CD4-positive, CD25-positive, alpha-beta regulatory T cell (primary cell): ENCODE measurements around the gene PTOV1. TPM values are rescaled to one million over a fixed set of nuclear protein-coding genes. Genes with fewer than 3 reads are reported as not detected.
A peak's percentile ranks its signal among the peaks of the same experiment; 100 is the strongest.

Experiments
- ATAC-seq, 2 donors: fragments of 150-1000 bp; cut with Tn5 transposase; one replicate each; pipeline ENCODE4 v1.10.0; 2021; ENCODE audit warnings: low read depth in 2 of 2, moderate number of reproducible peaks in 2 of 2, moderate library complexity in 1 of 2
- DNase-seq, 3 donors: peaks; one replicate each; pipeline versions ENCODE4 v3.0.0 to v3.0.0-alpha.2; 2012 to 2022; ENCODE audit warnings: mixed read lengths in 1 of 3
- H3K27ac ChIP-seq: one replicate; pipeline ENCODE4 v1.7.0; 2013; ENCODE audit warnings: mild to moderate bottlenecking, low read length; ENCODE audit not compliant: insufficient read depth, poor library complexity, severe bottlenecking
- H3K27me3 ChIP-seq: one replicate; pipeline ENCODE4 v1.7.0; 2013; ENCODE audit warnings: low read length; ENCODE audit not compliant: control insufficient read depth, insufficient read depth
- H3K36me3 ChIP-seq: one replicate; pipeline ENCODE4 v1.7.0; 2013; ENCODE audit warnings: mild to moderate bottlenecking, low read length, moderate library complexity; ENCODE audit not compliant: control insufficient read depth, insufficient read depth
- H3K4me1 ChIP-seq: 2 replicates; pipeline ENCODE4 v1.7.0; 2013; ENCODE audit warnings: mild to moderate bottlenecking, low read length; ENCODE audit not compliant: insufficient read depth, control insufficient read depth, poor library complexity, severe bottlenecking
- H3K4me3 ChIP-seq: one replicate; pipeline ENCODE4 v1.7.0; 2013; ENCODE audit warnings: low read depth, mild to moderate bottlenecking, low read length, moderate library complexity
- H3K9me3 ChIP-seq, 2 experiments: 1 replicate in 1 of 2; 2 replicates in 1 of 2; pipeline ENCODE4 v1.7.0; 2013; ENCODE audit warnings: low read length in 2 of 2, mild to moderate bottlenecking in 1 of 2, moderate library complexity in 1 of 2; ENCODE audit not compliant: control insufficient read depth in 2 of 2
- H3K27ac Mint-ChIP-seq, 3 donors: one replicate each; pipeline ENCODE4 v1.8.0; 2020 to 2022; ENCODE audit warnings: mild to moderate bottlenecking in 3 of 3, mixed read lengths in 3 of 3, moderate library complexity in 2 of 3
- H3K27me3 Mint-ChIP-seq: one replicate; pipeline ENCODE4 v1.8.0; 2022; ENCODE audit warnings: mild to moderate bottlenecking, mixed read lengths
- H3K36me3 Mint-ChIP-seq: one replicate; pipeline ENCODE4 v1.8.0; 2020; ENCODE audit warnings: mixed read lengths
- H3K4me1 Mint-ChIP-seq, 4 donors: one replicate each; pipeline ENCODE4 v1.8.0; 2020 to 2022; ENCODE audit warnings: mixed read lengths in 4 of 4, mild to moderate bottlenecking in 1 of 4
- H3K4me3 Mint-ChIP-seq, 4 donors: one replicate each; pipeline ENCODE4 v1.8.0; 2020 to 2022; ENCODE audit warnings: mild to moderate bottlenecking in 4 of 4, mixed read lengths in 4 of 4, moderate library complexity in 3 of 4
- H3K9me3 Mint-ChIP-seq, 7 donors: one replicate each; pipeline ENCODE4 v1.8.0; 2020 to 2022; ENCODE audit warnings: mixed read lengths in 7 of 7, mild to moderate bottlenecking in 3 of 7, moderate library complexity in 2 of 7
- polyA plus RNA-seq, 4 donors: library from polyadenylated mRNA; unstranded; fragments of 300-500 nt; fragmentation: Illumina TruSeq; gene quantifications; one replicate each; pipeline ENCODE4 v1.2.3, GENCODE V29; 2021
- total RNA-seq: library from RNA; stranded (reverse); gene quantifications from one replicate; pipeline ENCODE4 v1.2.3, GENCODE V29; 2022

Gene PTOV1
- total and polyA plus RNA-seq, 5 donors from 2014 or later = 26.8 to 116 (median 37.1) TPM

- peaks cover 0 to 1% (median 0%) of the 10 kb centered on the region in 7 donors for H3K9me3 Mint-ChIP-seq
- no peak overlapping the region for H3K4me3 Mint-ChIP-seq
- no peaks in the 10 kb centered on the region for H3K4me1 ChIP-seq
- no peaks in the 10 kb centered on the region for H3K27me3 ChIP-seq
- H3K4me1 Mint-ChIP-seq = peaks cover 0 to 14% (median 4%) of the 10 kb centered on the region in 4 donors
- no peaks in the 10 kb centered on the region for H3K27me3 Mint-ChIP-seq
- H3K27ac ChIP-seq = no peak overlapping the region
- H3K27ac Mint-ChIP-seq = peak overlapping the region in 1 of 3 donors; percentile 48
- peaks cover 29% of the 10 kb centered on the region for H3K36me3 ChIP-seq
- H3K4me3 ChIP-seq = no peak overlapping the region
- peaks cover 5% of the 10 kb centered on the region for H3K36me3 Mint-ChIP-seq
- no peaks in the 10 kb centered on the region for H3K9me3 ChIP-seq
- ATAC-seq (no peak), DNase-seq (no peak)
Observed at GRCh38 chr19:49860336-49861102, 9.6 kb downstream of the PTOV1 start.

DNA sequence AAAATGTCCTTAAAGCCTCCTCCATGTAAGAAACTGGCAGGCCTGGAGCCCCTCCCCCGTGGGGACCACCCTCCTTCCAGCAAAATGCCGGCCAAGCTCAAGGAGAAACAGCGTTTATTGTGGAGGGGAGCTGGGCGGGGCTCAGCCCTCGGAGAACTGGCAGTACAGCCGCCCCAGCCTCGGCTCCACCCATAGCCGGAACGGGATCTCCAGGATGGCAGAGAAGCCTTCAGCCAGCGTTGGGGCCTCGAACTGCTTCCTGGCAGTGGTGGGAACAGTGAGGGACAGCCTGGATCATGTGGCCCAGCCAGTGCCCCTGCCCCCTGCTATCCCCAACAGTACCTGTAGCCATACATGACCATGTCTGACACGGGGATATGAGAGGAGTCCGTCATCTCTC lies 10.1 kb downstream of the PTOV1 start:
- Histone ChIP-seq H3K27ac (no peak overlapping the region), H3K4me1 (peaks cover 6% of the 10 kb centered on the region), H3K9me3 (no peaks in the 10 kb centered on the region), H3K36me3 (peaks cover 29% of the 10 kb centered on the region), H3K4me3 (no peak overlapping the region), H3K27me3 (no peaks in the 10 kb centered on the region)
- H3K4me1 Mint-ChIP-seq = peaks cover 0 to 17% (median 9%) of the 10 kb centered on the region in 4 donors
- H3K27ac Mint-ChIP-seq = no peak overlapping the region
- H3K36me3 Mint-ChIP-seq = peaks cover 5% of the 10 kb centered on the region
- ATAC-seq = no peak
- H3K4me3 Mint-ChIP-seq = no peak overlapping the region
- no peaks in the 10 kb centered on the region for H3K27me3 Mint-ChIP-seq
- H3K9me3 Mint-ChIP-seq = peaks cover 0 to 1% (median 0%) of the 10 kb centered on the region in 7 donors
- no peak for DNase-seq

- Mint-ChIP-seq H3K9me3 (peaks cover 0 to 1% (median 0%) of the 10 kb centered on the region in 7 donors), H3K4me1 (peaks cover 0 to 24% (median 14%) of the 10 kb centered on the region in 4 donors), H3K27ac (peak overlapping the region in 1 of 3 donors; percentile 56), H3K36me3 (peaks cover 5% of the 10 kb centered on the region), H3K4me3 (peak overlapping the region in 1 of 4 donors; percentile 38), H3K27me3 (no peaks in the 10 kb centered on the region)
- H3K4me3 ChIP-seq = no peak overlapping the region
- peaks cover 29% of the 10 kb centered on the region for H3K36me3 ChIP-seq
- ATAC-seq (no peak), DNase-seq (no peak)
- peaks cover 12% of the 10 kb centered on the region for H3K4me1 ChIP-seq
- no peak overlapping the region for H3K27ac ChIP-seq
- H3K27me3 ChIP-seq = no peaks in the 10 kb centered on the region
- no peaks in the 10 kb centered on the region for H3K9me3 ChIP-seq
Observed at GRCh38 chr19:49861541-49862378, 10.8 kb downstream of the PTOV1 start.

- Mint-ChIP-seq H3K4me3 (peak overlapping the region in 2 of 4 donors; percentile 2 to 47), H3K9me3 (peaks cover 0 to 1% (median 0%) of the 10 kb centered on the region in 7 donors), H3K4me1 (peaks cover 0 to 30% (median 14%) of the 10 kb centered on the region in 4 donors), H3K36me3 (peaks cover 5% of the 10 kb centered on the region), H3K27me3 (peaks cover 7% of the 10 kb centered on the region), H3K27ac (no peak overlapping the region)
- ATAC-seq (no peak), DNase-seq (no peak)
- Histone ChIP-seq H3K4me3 (no peak overlapping the region), H3K9me3 (no peaks in the 10 kb centered on the region), H3K4me1 (peaks cover 18% of the 10 kb centered on the region), H3K36me3 (peaks cover 27% of the 10 kb centered on the region), H3K27me3 (no peaks in the 10 kb centered on the region), H3K27ac (no peak overlapping the region)
Observed at GRCh38 chr19:49862391-49863253, 11.7 kb downstream of the PTOV1 start.

- DNase-seq (no peak), ATAC-seq (no peak)
- no peak overlapping the region for H3K4me3 ChIP-seq
- peaks cover 0 to 35% (median 14%) of the 10 kb centered on the region in 4 donors for H3K4me1 Mint-ChIP-seq
- H3K4me1 ChIP-seq = peaks cover 19% of the 10 kb centered on the region
- H3K36me3 Mint-ChIP-seq = peaks cover 5% of the 10 kb centered on the region
- peaks cover 10% of the 10 kb centered on the region for H3K27me3 Mint-ChIP-seq
- H3K27me3 ChIP-seq = no peaks in the 10 kb centered on the region
- no peaks in the 10 kb centered on the region for H3K9me3 ChIP-seq
- H3K27ac Mint-ChIP-seq = peak overlapping the region in 1 of 3 donors; percentile 79
- H3K27ac ChIP-seq = no peak overlapping the region
- H3K9me3 Mint-ChIP-seq = peaks cover 0 to 1% (median 0%) of the 10 kb centered on the region in 7 donors
- peaks cover 27% of the 10 kb centered on the region for H3K36me3 ChIP-seq
- peak overlapping the region in 2 of 4 donors; percentile 2 to 47 for H3K4me3 Mint-ChIP-seq
Observed at GRCh38 chr19:49863254-49863934, 12.4 kb downstream of the PTOV1 start.

GRCh38 chr19:49863935-49864320 lies 13.0 kb downstream of the PTOV1 start:
- H3K4me3 Mint-ChIP-seq = peak overlapping the region in 2 of 4 donors; percentile 6 to 21
- H3K9me3 Mint-ChIP-seq = peaks cover 0 to 1% (median 0%) of the 10 kb centered on the region in 7 donors
- DNase-seq = no peak
- Histone ChIP-seq H3K9me3 (no peaks in the 10 kb centered on the region), H3K27me3 (no peaks in the 10 kb centered on the region), H3K4me3 (no peak overlapping the region), H3K27ac (no peak overlapping the region), H3K4me1 (peaks cover 24% of the 10 kb centered on the region), H3K36me3 (peaks cover 24% of the 10 kb centered on the region)
- H3K36me3 Mint-ChIP-seq = peaks cover 5% of the 10 kb centered on the region
- H3K27me3 Mint-ChIP-seq = peaks cover 10% of the 10 kb centered on the region
- no peak for ATAC-seq
- peaks cover 0 to 35% (median 14%) of the 10 kb centered on the region in 4 donors for H3K4me1 Mint-ChIP-seq
- H3K27ac Mint-ChIP-seq = no peak overlapping the region
